PC-3 (cell line): Measurements from ENCODE around the gene KRT85.

ENCODE experiments used
- EZH2 ChIP-seq: fragments of 300-600 bp; sonication (generic); IDR thresholded peaks from one replicate; pipeline ENCODE4 v1.6.1; 2017; ENCODE audit warnings: antibody characterized with exemption, mild to moderate bottlenecking, low read length; ENCODE audit not compliant: unreplicated experiment
- EZH2phosphoT487 ChIP-seq: fragments of 300-600 bp; sonication (generic); IDR thresholded peaks from 2 replicates; pipeline ENCODE4 v1.6.1; 2018; ENCODE audit warnings: mild to moderate bottlenecking, antibody characterized with exemption, low read length, borderline replicate concordance
- TF ChIP-seq, protein P1 (sequence below): fragments of 300-600 bp; sonication (generic); conservative IDR thresholded peaks from 2 replicates; pipeline ENCODE4 v1.5.1; 2017; ENCODE audit warnings: antibody characterized with exemption, low read depth, mild to moderate bottlenecking, low read length

DNA sequence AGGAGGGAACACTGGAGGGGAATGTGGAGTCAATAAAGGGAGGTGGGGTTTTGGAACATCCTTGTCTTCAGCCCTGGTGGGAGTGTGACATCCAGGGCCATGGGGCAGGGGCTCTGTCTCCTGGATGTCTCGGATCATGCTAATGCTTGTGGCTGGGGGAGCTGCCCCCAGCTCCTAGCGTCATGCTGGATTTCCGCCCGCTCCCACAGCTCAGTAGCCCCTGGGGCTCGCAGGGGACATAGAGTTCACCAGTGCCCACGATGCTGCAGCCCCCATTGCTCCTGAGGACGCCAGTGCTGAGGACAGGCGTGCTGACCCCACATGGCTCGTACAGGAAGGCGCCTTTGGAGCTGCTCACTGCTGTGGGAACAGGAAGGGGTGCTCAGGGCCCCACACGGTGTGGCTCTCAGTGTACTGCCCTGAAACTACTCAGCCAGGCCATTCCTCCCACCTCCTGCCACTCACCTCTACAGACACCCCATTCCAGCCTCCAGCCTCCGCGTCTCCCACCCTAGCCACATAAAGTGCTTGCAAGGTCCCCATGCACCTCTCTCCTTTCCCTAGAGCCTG, 27.6 kb upstream of the KRT85 start:
- TF ChIP-seq, protein P1, sequence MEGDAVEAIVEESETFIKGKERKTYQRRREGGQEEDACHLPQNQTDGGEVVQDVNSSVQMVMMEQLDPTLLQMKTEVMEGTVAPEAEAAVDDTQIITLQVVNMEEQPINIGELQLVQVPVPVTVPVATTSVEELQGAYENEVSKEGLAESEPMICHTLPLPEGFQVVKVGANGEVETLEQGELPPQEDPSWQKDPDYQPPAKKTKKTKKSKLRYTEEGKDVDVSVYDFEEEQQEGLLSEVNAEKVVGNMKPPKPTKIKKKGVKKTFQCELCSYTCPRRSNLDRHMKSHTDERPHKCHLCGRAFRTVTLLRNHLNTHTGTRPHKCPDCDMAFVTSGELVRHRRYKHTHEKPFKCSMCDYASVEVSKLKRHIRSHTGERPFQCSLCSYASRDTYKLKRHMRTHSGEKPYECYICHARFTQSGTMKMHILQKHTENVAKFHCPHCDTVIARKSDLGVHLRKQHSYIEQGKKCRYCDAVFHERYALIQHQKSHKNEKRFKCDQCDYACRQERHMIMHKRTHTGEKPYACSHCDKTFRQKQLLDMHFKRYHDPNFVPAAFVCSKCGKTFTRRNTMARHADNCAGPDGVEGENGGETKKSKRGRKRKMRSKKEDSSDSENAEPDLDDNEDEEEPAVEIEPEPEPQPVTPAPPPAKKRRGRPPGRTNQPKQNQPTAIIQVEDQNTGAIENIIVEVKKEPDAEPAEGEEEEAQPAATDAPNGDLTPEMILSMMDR: no peak
- TF ChIP-seq EZH2phosphoT487 (no peak), EZH2 (no peak)
